GM12891 (cell line): ENCODE measurements around the gene SMARCAL1.

Experiments
- POLR2A ChIP-seq: IDR thresholded peaks from 2 replicates; pipeline ENCODE4 v1.6.1; 2011; ENCODE audit warnings: low read depth, low read length, control low read depth
- TAF1 ChIP-seq: IDR thresholded peaks from 2 replicates; pipeline ENCODE4 v1.6.1; 2011; ENCODE audit warnings: low read depth, low read length, control low read depth

GRCh38 chr2:216448829-216449228 lies 36.5 kb downstream of the SMARCAL1 start:
- TF ChIP-seq TAF1 (no peak), POLR2A (no peak)
